Prostate gland (tissue), 2 donors: ENCODE data around the gene RGMA. TPM values are rescaled to one million over a fixed set of nuclear protein-coding genes. Genes with fewer than 3 reads are reported as not detected.

Experiments used
- DNase-seq: peaks from one replicate; pipeline ENCODE4 v3.0.0-alpha.2; 2019; ENCODE audit warnings: low spot score
- H3K27ac ChIP-seq, 2 donors: fragments of 200-600 bp; sonication (generic); 2 replicates each; pipeline ENCODE4 v1.5.1; 2017 to 2019
- H3K27me3 ChIP-seq: fragments of 200-600 bp; sonication (generic); replicated peaks from 2 replicates; pipeline ENCODE4 v1.5.1; 2019; ENCODE audit not compliant: insufficient read depth
- H3K36me3 ChIP-seq, 2 donors: fragments of 200-600 bp; sonication (generic); 1 replicate in 1 of 2; 2 replicates in 1 of 2; pipeline versions ENCODE4 v1.5.1 to v1.8.1; 2017 to 2019
- H3K4me1 ChIP-seq: fragments of 200-600 bp; sonication (generic); replicated peaks from 2 replicates; pipeline ENCODE4 v1.5.1; 2019
- H3K4me3 ChIP-seq, 2 donors: fragments of 200-600 bp; sonication (generic); 2 replicates each; pipeline ENCODE4 v1.5.1; 2017 to 2019
- H3K9me3 ChIP-seq: fragments of 200-600 bp; sonication (generic); 2 replicates; pipeline ENCODE4 v1.5.1; 2017
- POLR2A ChIP-seq: fragments of 450-650 bp; IDR thresholded peaks from one replicate; pipeline ENCODE4 v1.6.1; 2016; ENCODE audit warnings: antibody characterized with exemption, mild to moderate bottlenecking
- POLR2AphosphoS5 ChIP-seq: sonication (generic); formaldehyde crosslinking; IDR thresholded peaks from one replicate; pipeline ENCODE4 v1.6.1; 2017; ENCODE audit warnings: antibody characterized with exemption
- WGBS: methylation state at CpG from one replicate; pipeline ENCODE4 v1.1.5; 2018; 5-methylcytosine and 5-hydroxymethylcytosine counted together
- intact Hi-C: fragments of 100-400 bp; cut with DNase I; formaldehyde crosslinking; loops from one replicate; pipeline ENCODE4 v1.14.2; 2022
- total RNA-seq, 2 donors: library from RNA; depleted of rRNA; stranded (reverse); fragments of >200 nt; gene quantifications; one replicate each; pipeline ENCODE4 v1.1.0, GENCODE V29; 2016
- TF ChIP-seq, protein P1 (sequence below), 4 experiments: fragments of 200-600 bp in 2 of 4; fragments of 450-650 bp in 2 of 4; sonication (generic) in 2 of 4; IDR thresholded peaks; 1 replicate in 3 of 4; 2 replicates in 1 of 4; pipeline ENCODE4 v1.5.1; 2016 to 2019; ENCODE audit warnings: antibody characterized with exemption in 4 of 4, mild to moderate bottlenecking in 2 of 4, moderate library complexity in 2 of 4

The RGMA gene
- total RNA-seq, 2 donors from 2014 or later, result 10.3 to 93.8 TPM

DNA sequence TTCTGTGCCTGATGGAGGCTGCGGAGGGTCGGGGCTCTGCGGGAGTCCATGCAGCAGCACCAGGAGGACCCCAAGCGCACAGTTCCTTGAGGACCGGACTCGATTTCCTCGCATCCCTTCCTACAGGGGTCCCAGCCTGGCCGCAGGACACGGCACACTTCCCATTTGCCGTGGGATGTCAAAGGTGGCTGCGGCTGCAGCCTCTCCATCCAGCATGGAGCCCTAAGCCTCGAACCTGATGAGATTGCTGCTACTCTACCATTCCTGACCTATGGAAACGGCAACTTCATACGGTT is 40.6 kb downstream of the RGMA start:
- Histone ChIP-seq H3K9me3 (no peaks in the 10 kb centered on the region), H3K27me3 (no peaks in the 10 kb centered on the region), H3K36me3 (no peaks in the 10 kb centered on the region), H3K4me1 (peaks cover 15% of the 10 kb centered on the region), H3K27ac (no peak overlapping the region), H3K4me3 (no peak overlapping the region)
- intact Hi-C loops, result no loop called here
- 82% methylated on average over 13 of the region's 14 CpGs for WGBS
- DNase-seq, result no peak
- no peak for TF ChIP-seq POLR2A
- TF ChIP-seq POLR2AphosphoS5, result no peak
- TF ChIP-seq, protein P1, sequence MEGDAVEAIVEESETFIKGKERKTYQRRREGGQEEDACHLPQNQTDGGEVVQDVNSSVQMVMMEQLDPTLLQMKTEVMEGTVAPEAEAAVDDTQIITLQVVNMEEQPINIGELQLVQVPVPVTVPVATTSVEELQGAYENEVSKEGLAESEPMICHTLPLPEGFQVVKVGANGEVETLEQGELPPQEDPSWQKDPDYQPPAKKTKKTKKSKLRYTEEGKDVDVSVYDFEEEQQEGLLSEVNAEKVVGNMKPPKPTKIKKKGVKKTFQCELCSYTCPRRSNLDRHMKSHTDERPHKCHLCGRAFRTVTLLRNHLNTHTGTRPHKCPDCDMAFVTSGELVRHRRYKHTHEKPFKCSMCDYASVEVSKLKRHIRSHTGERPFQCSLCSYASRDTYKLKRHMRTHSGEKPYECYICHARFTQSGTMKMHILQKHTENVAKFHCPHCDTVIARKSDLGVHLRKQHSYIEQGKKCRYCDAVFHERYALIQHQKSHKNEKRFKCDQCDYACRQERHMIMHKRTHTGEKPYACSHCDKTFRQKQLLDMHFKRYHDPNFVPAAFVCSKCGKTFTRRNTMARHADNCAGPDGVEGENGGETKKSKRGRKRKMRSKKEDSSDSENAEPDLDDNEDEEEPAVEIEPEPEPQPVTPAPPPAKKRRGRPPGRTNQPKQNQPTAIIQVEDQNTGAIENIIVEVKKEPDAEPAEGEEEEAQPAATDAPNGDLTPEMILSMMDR (IDR thresholded peaks at IDR 0.05), result no peak

DNA sequence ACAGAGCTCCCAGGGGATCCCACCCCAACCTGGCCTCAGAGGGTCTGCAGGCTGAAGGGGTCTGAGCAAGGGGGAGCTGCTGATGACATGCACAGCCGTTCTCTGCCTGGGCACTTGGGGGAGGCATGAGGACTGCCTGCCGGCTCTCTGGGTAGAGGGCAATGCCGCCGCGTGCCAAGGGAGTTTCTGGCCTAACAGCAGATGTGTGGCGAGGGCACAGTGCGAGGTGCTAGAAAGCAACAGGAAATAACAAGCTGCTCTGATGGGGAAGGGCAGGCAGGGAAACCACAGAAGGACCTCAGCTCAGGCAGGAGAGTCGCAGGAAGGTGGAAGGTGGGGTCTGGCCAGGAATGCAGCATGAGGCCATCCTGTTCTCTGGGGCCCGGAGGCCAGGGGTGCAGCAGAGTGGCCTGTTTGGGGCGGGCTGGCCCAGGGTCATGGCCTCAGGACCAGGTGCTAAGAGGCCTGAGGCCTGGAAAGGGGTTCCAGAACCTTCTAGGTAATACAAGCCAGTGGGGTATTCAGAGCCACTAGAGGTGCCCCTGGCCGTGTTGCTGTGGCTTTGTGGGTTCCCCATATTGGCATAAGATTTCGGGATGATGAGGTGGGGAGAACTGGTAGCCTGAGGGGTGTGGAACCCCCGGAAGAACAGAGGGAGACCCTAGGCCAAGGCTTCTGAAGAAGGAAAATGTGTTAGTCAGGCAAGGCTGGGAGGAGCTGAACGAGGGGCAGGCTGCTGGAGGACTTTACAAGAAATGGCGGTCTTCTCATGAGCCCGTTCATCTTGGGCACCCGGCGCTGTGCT is 41.2 kb downstream of the RGMA start:
- 78% methylated on average over 18 of the region's 18 CpGs for WGBS
- no peaks in the 10 kb centered on the region for H3K36me3 ChIP-seq
- no peaks in the 10 kb centered on the region for H3K9me3 ChIP-seq
- no peaks in the 10 kb centered on the region for H3K27me3 ChIP-seq
- H3K4me3 ChIP-seq, result no peak overlapping the region
- peaks cover 15% of the 10 kb centered on the region for H3K4me1 ChIP-seq
- no peak for DNase-seq
- H3K27ac ChIP-seq, result no peak overlapping the region
- intact Hi-C loops, result no loop called here
- TF ChIP-seq POLR2A (no peak), POLR2AphosphoS5 (no peak)
- TF ChIP-seq, protein P1 (IDR thresholded peaks at IDR 0.05), result no peak

DNA sequence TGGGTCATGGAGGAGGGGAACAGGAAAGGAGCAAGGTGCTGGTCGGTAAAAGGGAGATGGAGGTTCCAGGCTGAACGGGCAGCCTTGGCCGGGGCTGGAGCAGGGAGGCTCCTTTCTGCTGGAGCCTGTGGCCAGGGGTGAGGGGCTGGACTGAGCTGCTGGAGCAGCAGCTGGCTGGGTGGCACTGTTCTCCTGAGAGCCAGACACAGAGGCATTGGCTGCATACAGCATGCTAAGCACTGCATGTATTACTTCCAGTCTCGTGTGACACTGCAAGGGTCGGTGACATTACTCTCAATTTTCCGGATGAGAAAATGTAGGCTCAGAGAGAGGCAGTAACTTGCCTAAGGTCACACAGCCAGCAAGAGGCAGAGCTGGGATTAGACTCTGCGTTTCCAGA is 42.3 kb downstream of the RGMA start:
- TF ChIP-seq POLR2AphosphoS5 (no peak), POLR2A (no peak)
- TF ChIP-seq, protein P1 (IDR thresholded peaks at IDR 0.05), result no peak
- no peaks in the 10 kb centered on the region for H3K36me3 ChIP-seq
- intact Hi-C loops, result no loop called here
- no peaks in the 10 kb centered on the region for H3K27me3 ChIP-seq
- no peak for DNase-seq
- no peak overlapping the region for H3K4me3 ChIP-seq
- peaks cover 15% of the 10 kb centered on the region for H3K4me1 ChIP-seq
- H3K9me3 ChIP-seq, result no peaks in the 10 kb centered on the region
- WGBS, result 67% methylated on average over 7 of the region's 7 CpGs
- no peak overlapping the region for H3K27ac ChIP-seq

DNA sequence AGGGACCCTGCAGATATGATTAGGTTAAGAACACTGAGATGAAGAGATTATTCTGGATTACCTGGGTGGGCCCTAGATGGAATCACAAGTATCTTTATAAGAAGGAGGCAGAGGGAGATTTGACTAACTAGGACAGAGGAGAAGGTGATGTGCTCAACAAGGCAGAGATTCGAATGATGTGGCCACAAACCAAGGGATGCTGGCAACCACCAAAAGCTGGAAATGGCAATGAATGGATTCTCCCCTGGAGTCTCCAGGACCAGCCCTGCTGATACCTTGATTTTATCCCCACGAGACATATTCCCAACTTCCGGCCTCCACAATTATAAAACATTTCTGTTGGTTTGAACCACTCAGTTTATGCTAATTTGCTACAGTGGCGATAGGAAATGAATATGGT is 42.9 kb downstream of the RGMA start:
- TF ChIP-seq, protein P1 (IDR thresholded peaks at IDR 0.05), result no peak
- TF ChIP-seq POLR2AphosphoS5 (no peak), POLR2A (no peak)
- H3K4me3 ChIP-seq, result no peak overlapping the region
- H3K4me1 ChIP-seq, result peaks cover 15% of the 10 kb centered on the region
- DNase-seq, result no peak
- H3K27me3 ChIP-seq, result no peaks in the 10 kb centered on the region
- intact Hi-C loops, result no loop called here
- no peak overlapping the region for H3K27ac ChIP-seq
- H3K9me3 ChIP-seq, result no peaks in the 10 kb centered on the region
- 96% methylated on average over 4 of the region's 4 CpGs for WGBS
- no peaks in the 10 kb centered on the region for H3K36me3 ChIP-seq

DNA sequence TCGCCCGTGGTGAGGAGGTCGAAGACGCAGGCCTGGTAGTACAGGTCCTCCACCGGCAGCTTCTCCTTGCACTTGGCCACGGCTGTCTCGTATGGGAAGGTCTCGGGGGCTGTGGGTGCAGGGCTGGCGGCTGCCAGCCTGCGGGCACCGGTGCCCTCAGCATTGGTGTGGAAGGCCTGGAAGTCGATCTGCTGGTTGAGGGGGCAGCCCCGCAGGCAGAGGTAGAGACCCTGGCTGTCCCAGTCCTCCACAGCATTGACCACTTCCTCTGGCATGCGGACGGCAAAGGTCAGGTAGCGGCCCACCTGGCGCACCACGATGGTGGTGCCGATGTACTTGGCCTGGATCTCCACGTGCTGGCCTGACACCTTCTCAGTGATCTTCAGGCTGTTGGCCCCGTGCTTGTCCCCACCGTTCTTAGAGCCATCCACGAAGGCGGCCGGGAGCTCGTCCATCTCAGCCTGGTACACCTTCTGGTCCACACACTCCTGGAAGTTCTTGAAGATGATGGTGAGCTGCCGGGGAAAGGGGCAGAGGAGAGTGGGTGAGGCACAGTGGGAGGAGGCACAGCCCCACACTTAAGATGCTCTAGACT is 43.7 kb downstream of the RGMA start:
- no peak overlapping the region for H3K4me3 ChIP-seq
- intact Hi-C loops, result no loop called here
- 95% methylated on average over 27 of the region's 27 CpGs for WGBS
- H3K36me3 ChIP-seq, result no peaks in the 10 kb centered on the region
- H3K4me1 ChIP-seq, result peaks cover 15% of the 10 kb centered on the region
- TF ChIP-seq POLR2A, result no peak
- TF ChIP-seq, protein P1 (IDR thresholded peaks at IDR 0.05), result no peak
- no peak for TF ChIP-seq POLR2AphosphoS5
- no peak overlapping the region for H3K27ac ChIP-seq
- H3K9me3 ChIP-seq, result no peaks in the 10 kb centered on the region
- no peaks in the 10 kb centered on the region for H3K27me3 ChIP-seq
- DNase-seq, result no peak
